ENCODE measurements around the gene RBPMS2.

DNA sequence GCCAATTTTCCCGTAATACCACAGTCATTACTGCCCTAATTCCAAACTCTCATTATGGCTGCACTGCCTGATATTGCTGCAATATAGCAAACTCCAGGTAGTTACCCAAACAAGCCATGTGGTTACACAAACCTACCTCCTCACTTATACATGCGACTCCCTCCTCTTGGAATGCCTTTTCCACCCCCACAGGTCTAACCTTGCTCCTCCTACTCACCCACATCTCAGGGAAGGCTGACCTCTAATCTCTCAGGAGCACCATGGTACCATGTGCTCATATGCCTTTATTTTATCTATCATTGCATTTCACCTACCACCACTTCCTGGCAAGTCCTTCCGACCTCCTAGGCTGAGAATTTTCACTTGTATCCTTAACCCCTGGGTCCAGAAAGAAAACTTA lies 2.9 kb downstream of the RBPMS2 start:
- TF ChIP-seq MXI1 (IDR thresholded peaks at IDR 0.05; ENCODE audit: borderline replicate concordance, low read depth, low read length) (no peak), POLR2A (IDR thresholded peaks at IDR 0.05; ENCODE audit: low read depth, low read length) (no peak), RAD21 (IDR thresholded peaks at IDR 0.05; ENCODE audit: low read length) (no peak), ELK1 (IDR thresholded peaks at IDR 0.05; ENCODE audit: borderline replicate concordance, low read depth, low read length) (no peak), SMC3 (IDR thresholded peaks at IDR 0.05; ENCODE audit: low read depth, low read length) (no peak), RFX5 (IDR thresholded peaks at IDR 0.05; ENCODE audit: low read depth, low read length) (no peak), MAZ (IDR thresholded peaks at IDR 0.05; ENCODE audit: borderline replicate concordance, low read depth, low read length) (no peak), CEBPB (IDR thresholded peaks at IDR 0.05; ENCODE audit: low read depth, low read length) (no peak), BHLHE40 (IDR thresholded peaks at IDR 0.05; ENCODE audit: low read depth, low read length) (no peak), CHD1 (IDR thresholded peaks at IDR 0.05; ENCODE audit: low read depth, low read length) (no peak)
- TF ChIP-seq, protein P1, sequence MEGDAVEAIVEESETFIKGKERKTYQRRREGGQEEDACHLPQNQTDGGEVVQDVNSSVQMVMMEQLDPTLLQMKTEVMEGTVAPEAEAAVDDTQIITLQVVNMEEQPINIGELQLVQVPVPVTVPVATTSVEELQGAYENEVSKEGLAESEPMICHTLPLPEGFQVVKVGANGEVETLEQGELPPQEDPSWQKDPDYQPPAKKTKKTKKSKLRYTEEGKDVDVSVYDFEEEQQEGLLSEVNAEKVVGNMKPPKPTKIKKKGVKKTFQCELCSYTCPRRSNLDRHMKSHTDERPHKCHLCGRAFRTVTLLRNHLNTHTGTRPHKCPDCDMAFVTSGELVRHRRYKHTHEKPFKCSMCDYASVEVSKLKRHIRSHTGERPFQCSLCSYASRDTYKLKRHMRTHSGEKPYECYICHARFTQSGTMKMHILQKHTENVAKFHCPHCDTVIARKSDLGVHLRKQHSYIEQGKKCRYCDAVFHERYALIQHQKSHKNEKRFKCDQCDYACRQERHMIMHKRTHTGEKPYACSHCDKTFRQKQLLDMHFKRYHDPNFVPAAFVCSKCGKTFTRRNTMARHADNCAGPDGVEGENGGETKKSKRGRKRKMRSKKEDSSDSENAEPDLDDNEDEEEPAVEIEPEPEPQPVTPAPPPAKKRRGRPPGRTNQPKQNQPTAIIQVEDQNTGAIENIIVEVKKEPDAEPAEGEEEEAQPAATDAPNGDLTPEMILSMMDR (conservative IDR thresholded peaks at IDR 0.05; ENCODE audit: low read depth, low read length) = no peak

Data from IMR-90 (cell line).